ENCODE measurements around the gene CFAP20DC.
A peak's percentile ranks its signal among the peaks of the same experiment; 100 is the strongest.
"Not testable (repeated sequence)": the region's sequence is repeated elsewhere in the genome, so short reads cannot be mapped to it uniquely, and the experiment has no call there.

Gene CFAP20DC

GRCh38 chr3:59017617-59017984, 32.2 kb downstream of the CFAP20DC start:
- DNase-seq (ENCODE audit: low read depth), result no peak

DNA sequence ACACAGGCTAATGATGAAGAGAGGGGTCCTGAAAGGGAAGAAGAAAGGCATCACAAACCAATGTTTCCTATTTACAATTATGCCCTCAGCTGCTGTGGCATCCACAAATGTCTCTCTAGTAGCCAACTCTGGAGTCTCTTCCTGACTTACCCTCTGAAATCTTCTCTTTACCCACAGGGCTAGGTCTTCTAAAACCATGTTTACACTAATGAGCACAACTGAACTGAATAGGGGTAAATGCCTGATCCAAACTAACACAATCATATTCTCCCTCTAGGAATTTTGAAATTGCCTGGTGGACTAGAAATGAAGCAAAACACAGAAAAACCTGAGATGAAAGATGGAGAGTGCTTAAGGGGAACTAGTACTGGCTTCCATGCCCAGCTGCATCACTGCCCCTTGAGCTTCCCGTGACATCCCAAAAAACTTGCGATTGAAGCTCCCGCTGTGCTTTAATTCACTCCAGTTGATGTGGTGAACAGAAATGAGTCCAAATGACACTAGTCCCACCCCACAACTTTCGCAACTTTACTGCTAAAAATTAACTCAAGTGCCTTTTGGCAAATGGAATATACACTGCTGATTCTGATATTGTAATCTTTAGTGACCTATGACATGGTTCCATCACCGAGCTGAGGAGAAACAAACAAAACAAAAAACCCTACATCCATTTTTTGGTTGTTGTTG, 32.8 kb downstream of the CFAP20DC start:
- DNase-seq (ENCODE audit: low read depth), result no peak

DNA sequence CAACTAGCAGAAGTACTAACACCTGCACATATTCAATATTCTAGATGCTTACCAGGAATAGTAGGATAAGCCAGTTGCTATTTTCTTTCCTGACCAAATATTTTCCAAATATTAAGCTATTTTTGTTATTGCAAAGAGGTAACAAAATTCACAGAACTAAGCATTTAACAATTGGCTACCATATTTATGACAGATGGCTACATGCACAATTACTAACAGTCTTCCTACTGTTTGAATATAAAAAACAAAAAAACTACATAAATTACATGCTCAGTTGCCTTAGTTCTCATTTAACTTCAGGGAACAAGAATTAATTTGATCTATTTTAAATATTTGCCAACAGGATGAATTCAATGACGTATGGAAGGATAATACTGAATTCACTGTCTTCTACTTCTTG, 36.2 kb downstream of the CFAP20DC start:
- no peak for DNase-seq (ENCODE audit: low read depth)

DNA sequence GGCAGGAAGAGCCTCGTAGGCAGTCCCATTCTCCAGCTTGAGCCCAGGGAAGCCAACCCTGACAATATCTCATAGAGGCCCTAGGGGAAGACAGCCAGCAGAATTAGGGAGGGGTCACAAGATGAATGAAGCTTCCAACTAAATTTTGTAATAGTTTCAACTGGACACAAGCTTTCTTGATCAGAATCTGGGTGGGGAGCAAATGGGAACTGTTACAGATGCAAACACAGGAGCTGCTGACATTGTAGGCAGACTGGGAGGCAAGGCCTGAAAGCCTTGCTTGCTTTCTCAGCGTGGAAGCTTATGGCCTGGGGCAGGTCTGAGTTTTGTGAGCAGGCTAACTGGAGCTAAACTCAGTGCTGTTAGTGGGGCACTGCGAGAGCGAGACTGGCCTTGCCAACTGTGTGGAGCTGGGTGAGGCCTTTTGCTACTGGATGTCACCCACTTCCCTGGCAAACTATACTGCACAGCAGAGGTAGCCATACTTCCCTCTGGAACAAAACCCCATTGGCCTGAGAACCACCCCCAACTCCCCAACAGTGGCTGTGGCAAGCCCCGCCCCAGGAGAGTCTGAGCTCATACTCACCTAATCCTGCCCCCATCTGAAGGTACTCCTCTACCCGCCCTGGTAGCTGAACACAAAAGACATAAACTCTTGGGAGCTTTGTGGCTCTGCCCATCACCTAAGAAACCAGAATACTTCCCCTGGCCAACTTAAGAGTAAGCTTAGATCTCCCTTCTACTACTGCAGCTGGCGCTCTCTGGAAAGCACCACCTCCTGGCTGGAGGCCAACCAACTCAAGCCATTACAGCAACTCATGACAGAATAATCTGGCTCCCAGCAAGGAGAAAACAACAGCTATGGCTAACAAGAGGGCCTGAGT, 42.9 kb downstream of the CFAP20DC start:
- peak; percentile 21 for DNase-seq (ENCODE audit: low read depth)

- DNase-seq (ENCODE audit: low read depth), result no peak
Measured at GRCh38 chr3:59001675-59002074, 48.1 kb downstream of the CFAP20DC start.

GRCh38 chr3:58999774-59000160, 50.1 kb downstream of the CFAP20DC start:
- no peak for DNase-seq (ENCODE audit: low read depth)

GRCh38 chr3:58999134-58999773, 50.6 kb downstream of the CFAP20DC start:
- no peak for DNase-seq (ENCODE audit: low read depth)

GRCh38 chr3:58998476-58999117, 51.2 kb downstream of the CFAP20DC start:
- peak; percentile 81 for DNase-seq (ENCODE audit: low read depth)

GRCh38 chr3:58996730-58997129, 53.1 kb downstream of the CFAP20DC start:
- DNase-seq (ENCODE audit: low read depth), result no peak

GRCh38 chr3:58994746-58995330, 55.0 kb downstream of the CFAP20DC start:
- DNase-seq (ENCODE audit: low read depth), result peak; percentile 68

DNA sequence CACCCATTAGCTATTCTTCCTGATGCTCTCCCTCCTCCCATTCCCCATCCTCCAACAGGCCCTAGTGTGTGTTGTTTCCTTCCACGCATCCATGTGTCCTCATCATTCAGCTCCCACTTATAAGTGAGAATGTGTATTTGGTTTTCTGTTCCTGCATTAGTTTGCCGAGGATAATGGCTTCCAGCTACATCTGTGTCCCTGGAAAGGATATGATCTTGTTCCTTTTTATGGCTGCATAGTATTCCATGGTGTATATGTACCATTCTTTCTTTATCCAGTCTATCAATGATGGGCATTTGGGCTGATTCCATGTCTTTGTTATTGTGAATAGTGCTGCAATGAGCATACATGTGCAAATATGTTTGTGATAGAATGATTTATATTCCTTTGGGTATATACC, 56.3 kb downstream of the CFAP20DC start:
- DNase-seq (ENCODE audit: low read depth), result no peak

DNA sequence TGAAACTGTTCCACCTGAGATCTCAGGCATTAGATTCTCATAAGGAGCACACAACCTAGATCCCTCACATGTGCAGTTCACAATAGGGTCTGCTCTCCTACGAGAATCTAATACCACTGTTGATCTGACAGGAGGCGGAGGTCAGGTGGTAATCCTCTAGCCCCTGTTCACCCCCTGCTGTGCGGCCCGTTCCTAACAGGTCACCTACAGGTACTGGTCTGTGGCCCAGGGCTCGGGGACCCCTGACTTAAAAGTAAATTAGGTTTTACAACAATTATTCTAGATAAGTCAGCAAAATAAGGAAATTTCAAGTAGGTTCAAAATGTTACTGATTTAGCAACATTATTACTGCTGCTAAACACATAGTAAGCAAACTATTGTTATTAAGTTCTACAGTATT, 58.2 kb downstream of the CFAP20DC start:
- DNase-seq (ENCODE audit: low read depth), result no peak

DNA sequence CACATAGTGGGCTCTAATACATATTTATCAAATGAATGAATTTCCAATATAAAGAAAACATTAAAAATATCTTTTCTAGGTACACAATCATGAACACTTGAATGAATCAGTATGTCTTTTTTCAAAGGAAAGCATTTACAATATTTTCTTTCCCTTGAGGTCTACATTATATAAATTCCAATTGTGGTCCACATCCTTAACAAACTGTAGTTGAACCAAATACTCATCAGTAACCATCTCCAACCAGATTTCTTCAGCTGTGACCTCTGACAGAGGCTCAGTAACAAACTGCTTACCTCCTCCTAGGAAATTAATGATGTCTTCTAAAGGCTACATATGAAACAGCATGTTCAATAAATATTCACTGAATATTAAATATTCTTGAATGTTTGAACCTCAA, 58.8 kb downstream of the CFAP20DC start:
- no peak for DNase-seq (ENCODE audit: low read depth)

DNA sequence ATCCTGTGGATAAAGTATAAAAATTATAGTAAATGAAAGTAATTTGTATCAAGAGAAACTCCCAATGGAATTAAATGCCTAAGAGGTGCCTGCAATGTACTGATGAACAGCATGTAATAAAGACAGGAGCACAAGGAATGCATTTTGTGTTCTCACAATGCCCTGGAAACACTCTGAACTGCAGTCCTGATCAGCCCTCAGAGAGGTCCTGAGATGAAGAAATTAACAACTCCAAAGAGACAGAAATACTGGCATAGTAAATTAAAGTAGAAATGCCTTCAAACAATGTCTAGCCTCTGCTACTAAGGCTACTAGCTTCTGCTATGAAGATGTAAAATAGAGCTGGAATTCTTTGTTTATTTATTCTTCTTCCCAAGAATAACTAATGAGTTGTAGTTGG, 59.9 kb downstream of the CFAP20DC start:
- no peak for DNase-seq (ENCODE audit: low read depth)

- no peak for DNase-seq (ENCODE audit: low read depth)
Measured at GRCh38 chr3:58989163-58989562, 60.7 kb downstream of the CFAP20DC start.

GRCh38 chr3:58988041-58988440, 61.8 kb downstream of the CFAP20DC start:
- DNase-seq (ENCODE audit: low read depth), result no peak

DNA sequence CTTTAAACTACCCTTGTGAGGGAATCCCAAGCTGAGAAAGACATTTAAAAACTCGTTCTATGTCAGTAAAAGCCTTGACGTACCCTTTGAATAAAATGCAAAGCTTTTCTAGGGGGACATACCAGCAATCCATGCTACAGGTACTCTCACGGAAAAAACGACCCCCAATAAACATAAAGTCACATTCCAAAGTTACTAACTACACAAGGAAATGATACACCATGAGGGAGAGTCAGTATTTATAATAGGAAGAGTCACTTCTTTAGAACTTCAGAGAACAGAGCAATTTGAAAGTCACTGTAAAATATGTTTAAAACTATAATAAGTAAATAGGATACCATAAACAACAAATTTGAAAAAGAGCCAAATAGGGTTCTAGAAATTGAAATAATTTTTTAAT, 63.2 kb downstream of the CFAP20DC start:
- no peak for DNase-seq (ENCODE audit: low read depth)

DNA sequence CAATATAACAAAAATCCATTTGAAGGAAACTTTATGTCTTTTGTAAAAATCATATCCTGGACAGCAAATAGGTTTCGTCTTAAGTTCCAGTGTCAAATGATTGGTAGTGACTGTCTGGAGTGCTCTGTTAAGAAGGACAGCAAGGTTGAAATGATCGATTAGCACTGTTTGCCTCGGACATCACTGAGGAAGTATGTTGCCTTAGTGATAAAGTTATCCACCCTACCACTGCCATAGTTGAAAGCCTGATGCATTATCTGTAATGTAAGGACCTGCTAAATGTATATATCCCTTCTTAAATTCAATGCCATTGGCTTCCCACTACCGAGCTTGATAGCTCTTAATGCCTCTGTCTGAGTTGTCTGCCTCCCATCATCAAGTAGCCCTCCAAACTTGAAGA, 70.0 kb downstream of the CFAP20DC start:
- DNase-seq (ENCODE audit: low read depth), result no peak

GRCh38 chr3:58973796-58974195, 76.0 kb downstream of the CFAP20DC start:
- no peak for DNase-seq (ENCODE audit: low read depth)

DNA sequence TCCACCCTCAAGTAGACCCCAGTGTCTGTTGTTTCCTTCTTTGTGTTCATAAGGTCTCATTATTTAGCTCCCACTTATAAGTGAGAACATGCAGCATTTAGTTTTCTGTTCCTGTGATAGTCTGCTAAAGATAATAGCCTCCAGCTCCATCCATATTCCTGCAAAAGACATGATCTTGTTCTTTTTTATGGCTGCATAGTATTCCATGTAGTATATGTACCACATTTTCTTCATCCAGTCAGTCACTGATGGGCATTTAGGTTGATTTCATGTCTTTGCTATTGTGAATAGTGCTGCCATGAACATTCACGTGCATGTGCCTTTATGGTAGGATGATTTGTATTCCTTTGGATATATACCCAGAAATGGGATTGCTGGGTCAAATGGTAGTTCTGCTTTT, 82.0 kb downstream of the CFAP20DC start:
- not testable (repeated sequence) for DNase-seq (ENCODE audit: low read depth)

- DNase-seq (ENCODE audit: low read depth), result peak; percentile 53
Measured at GRCh38 chr3:58965865-58966264, 84.0 kb downstream of the CFAP20DC start.

DNA sequence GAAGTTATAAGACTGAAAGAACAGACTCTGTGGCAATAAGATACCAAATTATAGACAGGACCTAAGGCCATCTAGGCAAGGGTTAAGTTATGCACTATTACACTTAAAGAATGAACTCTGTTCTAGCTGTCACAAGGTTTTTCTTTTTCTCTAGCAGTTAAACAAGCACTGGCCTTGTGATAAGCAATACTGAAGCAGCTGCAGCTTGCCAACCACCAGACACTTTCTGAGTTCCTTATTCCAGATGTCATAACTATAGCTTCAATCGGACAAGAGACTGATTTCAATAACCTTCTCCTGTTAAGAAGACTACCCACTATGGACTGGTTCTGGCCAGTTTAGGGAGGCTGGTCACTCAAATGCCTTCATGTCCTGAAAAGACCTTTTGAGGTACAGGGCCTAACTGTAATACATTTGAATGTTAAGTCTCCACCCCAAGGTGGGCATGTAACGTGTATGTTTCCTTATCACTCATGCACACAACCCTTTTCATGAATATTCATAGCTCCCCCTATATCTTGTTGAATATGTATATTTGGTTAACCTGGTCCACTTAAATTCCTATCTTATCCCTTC, 85.8 kb downstream of the CFAP20DC start:
- DNase-seq (ENCODE audit: low read depth), result no peak
